Epithelial cell of prostate (primary cell): ENCODE results near the gene SIN3A.
"Not testable (repeated sequence)": the region's sequence is repeated elsewhere in the genome, so short reads cannot be mapped to it uniquely, and the experiment has no call there.

Experiments used
- DNase-seq: peaks from one replicate; pipeline ENCODE4 v3.0.0-alpha.2; 2011; ENCODE audit warnings: low read depth, low spot score
- H3K27ac ChIP-seq: fragments of 450-650 bp; 2 replicates; pipeline ENCODE4 v1.5.1; 2017; ENCODE audit warnings: mild to moderate bottlenecking

Gene SIN3A

GRCh38 chr15:75359537-75360250 is 91.8 kb downstream of the SIN3A start:
- no peak overlapping the region for H3K27ac ChIP-seq
- no peak for DNase-seq

DNA sequence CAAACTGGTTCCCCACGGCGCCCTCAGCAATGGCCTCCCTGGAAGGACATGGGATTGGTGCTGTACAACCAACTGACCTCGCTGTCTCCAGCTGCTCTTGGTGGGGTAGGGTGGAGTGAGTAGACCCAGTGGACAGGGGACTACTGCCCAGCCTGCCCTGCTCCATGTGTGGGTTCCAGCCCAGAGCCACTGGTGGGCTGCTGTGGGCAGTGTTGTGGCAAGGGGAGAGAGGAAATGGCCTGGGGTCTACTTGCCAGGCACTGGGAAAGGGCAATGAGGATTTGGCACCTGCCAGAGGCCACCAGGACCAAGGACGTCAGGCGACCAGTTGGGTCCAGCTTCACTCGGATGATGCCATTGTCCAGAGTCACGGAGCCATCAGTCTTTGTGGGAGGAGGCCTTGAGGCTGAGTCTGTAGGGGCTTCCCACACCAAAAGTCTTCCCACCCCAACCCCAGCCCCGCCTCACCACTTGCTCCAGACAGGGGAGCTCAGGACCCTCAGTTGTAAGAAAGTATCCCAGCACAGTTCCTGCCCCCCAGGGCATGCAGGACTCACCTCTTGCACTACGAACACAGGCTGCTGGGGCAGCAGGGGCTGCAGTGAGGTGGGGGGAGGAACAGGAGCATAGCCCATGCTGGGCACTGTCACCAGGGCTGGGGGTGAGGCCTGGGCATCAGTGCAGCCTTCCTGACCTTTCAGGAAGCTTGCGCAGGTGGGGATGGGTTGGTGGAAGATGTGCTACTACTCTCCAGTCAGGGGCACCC is 92.5 kb downstream of the SIN3A start:
- no peak for DNase-seq
- no peak overlapping the region for H3K27ac ChIP-seq

- H3K27ac ChIP-seq, result no peak overlapping the region
- no peak for DNase-seq
Measured at GRCh38 chr15:75357976-75358673, 93.4 kb downstream of the SIN3A start.

DNA sequence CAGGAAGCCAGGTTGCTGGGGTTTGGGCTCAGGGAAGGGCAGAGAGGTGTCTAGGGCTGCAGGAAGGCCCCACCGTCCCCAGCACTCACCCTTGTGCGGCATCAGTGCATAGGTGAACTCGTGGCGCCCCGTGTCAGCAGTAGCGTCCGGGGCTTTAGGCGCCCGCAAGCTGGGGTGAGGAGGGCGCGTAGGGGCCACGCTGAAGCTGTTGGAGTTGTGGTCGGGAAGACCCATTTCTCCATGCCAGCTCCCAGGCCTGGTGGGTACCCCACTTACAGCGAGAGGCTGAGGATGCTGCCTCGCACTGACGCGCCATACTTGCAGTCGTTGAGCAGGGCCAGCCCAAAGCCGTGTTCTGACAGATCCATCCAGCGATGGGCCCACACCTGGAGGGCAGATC is 95.0 kb downstream of the SIN3A start:
- H3K27ac ChIP-seq, result no peak overlapping the region
- DNase-seq, result no peak

- no peak overlapping the region for H3K27ac ChIP-seq
- DNase-seq, result no peak
Measured at GRCh38 chr15:75356006-75356405, 95.5 kb downstream of the SIN3A start.

DNA sequence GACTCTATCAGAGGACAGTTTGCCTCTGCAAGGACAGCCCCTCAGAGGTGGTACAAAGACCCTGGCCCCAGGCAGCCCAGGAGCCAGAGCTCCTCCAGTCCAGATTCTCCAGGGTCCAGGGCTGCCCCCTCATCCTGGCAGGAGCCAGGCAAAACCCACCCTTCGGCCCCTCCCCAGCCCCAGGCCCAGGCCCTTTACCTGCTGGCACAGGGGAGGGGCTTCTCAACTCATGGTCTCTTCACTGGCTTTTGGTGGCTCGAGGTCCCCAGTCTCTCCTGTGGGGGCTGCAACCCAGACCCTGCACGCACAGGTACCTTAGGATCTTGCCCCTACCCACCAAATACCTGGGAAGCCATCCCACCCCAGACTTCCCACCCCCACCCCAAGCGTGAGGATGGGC is 96.1 kb downstream of the SIN3A start:
- no peak overlapping the region for H3K27ac ChIP-seq
- no peak for DNase-seq

DNA sequence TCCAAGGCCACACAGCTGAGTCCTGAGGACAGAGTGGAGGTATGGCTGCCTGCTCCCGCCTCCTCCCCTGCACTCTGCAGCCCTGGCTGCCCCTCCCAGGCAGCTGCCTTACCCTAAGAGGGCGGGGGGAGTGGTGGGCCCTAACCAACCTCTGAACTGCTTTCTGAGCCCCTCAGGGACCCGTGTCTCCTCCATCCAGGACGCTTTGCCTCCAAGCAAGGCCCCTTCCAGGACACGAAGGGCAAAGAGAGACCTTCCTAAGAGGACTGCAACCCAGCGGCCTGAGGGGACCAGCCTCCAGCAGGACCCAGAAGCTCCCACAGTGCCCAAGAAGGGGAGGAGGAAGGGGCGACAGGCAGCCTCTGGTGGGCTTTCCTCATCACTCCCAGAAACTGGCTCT is 97.0 kb downstream of the SIN3A start:
- H3K27ac ChIP-seq, result no peak overlapping the region

DNA sequence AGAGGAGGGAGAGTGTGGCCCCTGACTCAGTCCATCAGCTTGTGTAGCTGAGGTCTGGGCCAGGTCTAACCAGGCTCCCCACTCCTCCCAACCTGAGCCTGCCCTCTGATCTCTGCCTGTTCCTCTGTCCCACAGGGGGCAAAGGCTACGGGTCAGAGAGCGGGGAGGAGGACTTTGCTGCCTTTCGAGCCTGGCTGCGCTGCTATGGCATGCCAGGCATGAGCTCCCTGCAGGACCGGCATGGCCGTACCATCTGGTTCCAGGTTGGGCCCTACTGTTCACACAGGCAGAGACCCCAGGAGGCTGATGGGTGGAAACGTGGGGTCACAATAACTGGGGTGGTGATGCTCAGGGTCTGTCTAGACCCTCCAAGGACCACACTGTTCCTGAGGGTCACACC is 97.9 kb downstream of the SIN3A start:
- H3K27ac ChIP-seq, result no peak overlapping the region
- DNase-seq, result no peak

More for the DNA sequence above, 97.0 kb downstream of the SIN3A start:
- DNase-seq, result no peak

DNA sequence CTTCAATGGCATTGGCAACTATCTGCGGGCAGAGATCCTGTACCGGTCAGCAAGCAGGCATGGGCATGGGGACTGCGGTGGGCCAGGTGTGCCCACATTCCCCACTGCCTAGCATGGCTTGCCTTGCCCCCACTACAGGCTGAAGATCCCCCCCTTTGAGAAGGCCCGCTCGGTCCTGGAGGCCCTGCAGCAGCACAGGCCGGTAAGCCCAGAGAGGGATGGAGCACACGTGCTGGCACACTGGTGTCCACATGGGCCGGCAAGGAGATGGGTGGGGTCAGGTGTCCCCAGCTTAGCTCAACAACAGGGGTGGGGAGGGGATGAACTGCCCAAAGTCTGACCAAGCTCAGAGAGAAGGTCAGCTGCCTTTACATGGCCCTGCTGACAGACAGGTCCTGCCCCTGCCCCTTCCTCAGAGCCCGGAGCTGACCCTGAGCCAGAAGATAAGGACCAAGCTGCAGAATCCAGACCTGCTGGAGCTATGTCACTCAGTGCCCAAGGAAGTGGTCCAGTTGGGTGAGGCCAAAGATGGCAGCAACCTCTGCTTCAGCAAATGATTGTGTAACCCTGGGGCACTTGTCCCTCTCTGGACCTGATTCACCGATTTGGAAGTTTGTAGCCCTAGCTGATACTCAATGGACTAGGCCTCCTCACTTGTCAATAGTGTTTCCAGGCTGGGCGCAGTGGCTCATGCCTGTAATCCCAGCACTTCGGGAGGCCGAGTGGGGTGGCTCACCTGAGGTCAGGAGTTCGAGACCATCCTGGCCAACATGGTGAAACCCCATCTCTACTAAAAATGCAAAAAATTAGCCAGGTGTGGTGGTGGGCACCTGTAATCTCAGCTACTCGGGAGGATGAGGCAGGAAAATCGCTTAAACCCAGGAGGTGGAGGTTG is 99.1 kb downstream of the SIN3A start:
- no peak overlapping the region for H3K27ac ChIP-seq
- no peak for DNase-seq

DNA sequence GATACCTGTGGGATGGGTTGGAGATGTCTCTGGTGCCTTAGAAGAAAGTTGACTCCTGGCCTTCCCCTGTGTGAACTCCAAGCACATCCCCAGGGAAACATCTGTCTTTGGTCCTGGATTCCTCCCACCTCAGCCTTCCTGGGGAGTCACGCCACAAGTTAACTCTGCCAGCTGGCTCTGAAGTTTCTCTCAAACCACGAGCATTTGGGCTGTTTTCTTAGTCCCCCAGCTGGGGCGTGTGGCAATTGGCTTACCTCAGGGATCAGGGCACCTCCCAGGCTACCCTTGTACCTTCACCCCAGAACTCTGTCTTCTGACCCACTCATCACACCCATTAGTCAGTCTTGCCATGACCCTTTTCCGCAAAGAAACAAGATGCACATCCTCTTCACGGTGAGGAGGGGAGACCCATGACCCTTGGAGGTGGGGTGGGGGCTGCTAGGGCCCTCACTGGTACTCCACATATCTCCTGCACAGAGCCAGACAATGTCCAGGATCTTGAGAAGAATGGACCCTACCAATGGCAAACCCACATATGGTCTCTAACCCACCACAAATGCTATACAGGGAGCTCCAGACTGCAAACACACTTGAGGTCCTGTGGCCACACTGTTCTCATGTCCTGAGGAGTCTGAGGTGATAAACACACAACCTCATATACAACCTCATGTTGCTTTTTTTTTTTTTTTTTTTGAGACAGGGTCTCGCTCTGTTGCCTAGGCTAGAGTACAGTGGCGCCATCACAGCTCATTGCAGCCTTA is 100.7 kb downstream of the SIN3A start:
- no peak overlapping the region for H3K27ac ChIP-seq

GRCh38 chr15:75349851-75350588 is 101.5 kb downstream of the SIN3A start:
- H3K27ac ChIP-seq, result no peak overlapping the region
- no peak for DNase-seq

More for the DNA sequence above, 100.7 kb downstream of the SIN3A start:
- DNase-seq, result no peak

- not testable (repeated sequence) for H3K27ac ChIP-seq, DNase-seq
Measured at GRCh38 chr15:75349351-75349669, 102.2 kb downstream of the SIN3A start.

- DNase-seq, result no peak
Measured at GRCh38 chr15:75348562-75349350, 102.7 kb downstream of the SIN3A start.

DNA sequence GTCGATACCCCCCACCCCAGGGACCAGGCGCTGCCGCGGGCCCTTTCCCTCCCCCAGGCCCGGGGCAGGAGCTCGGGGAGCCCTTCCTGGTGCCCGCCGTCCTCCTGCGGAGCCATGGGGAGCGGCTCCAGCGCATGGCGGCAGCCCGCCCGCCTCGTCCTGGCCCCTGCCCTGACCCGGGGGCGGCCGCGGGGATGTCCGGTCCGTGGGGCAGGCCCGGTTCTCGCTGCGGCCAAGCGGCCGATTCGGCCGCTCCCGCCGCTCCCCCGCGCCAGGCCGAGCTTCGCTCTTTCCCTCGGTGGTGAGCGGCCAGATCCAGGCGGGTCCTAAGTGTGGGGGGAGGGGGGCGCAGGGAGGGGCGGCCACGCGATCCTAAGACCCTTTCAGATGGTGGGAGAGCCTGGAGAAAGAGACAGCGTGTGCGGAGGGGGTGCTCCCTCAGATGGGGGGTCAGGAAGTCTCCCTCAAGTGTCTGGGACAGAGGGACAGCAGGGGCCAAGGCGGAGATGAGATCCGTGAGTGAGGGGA is 103.4 kb downstream of the SIN3A start:
- H3K27ac ChIP-seq, result no peak overlapping the region
- DNase-seq, result no peak

More at GRCh38 chr15:75348562-75349350, 102.7 kb downstream of the SIN3A start:
- H3K27ac ChIP-seq, result no peak overlapping the region

DNA sequence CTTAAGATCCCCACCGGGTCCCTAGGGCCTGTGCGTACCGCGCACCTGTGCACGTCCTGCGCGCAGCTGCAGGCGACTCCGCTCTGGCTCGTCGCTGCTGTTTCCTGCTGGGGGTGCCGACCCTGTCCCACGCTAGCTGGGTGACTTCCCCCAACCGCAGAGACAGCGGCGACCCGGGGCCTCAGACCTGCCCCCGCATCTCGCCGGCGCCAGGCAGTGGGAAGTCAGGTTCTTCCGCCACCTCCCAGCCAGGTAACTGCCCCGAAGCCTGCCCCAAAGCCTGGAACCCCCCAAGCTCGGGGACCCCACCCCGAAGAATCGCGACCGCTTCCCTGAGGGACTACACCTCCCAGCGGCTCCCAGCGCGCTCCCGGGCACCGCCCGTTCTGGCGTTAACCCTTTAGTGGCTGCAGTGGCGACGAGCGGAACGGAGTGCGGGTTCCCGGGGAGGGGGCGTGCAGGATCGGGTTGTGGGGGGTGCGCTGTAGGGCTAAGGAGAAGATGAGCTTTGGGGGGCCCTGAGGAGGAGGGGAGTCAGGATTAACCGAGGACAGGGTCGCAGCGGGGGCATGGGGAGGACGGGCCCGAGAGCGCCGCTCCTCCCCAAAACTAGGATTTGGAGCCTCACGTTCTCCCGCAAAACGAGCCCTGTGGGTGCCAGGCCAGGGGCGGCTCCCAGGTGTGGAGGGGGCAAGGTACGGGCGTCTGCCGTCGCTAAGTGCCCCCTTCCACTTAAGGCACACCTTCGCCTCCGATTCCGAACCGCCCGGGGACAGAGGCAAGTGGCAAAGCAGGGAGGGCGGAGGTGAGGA is 104.1 kb downstream of the SIN3A start:
- DNase-seq, result no peak
- H3K27ac ChIP-seq, result no peak overlapping the region

DNA sequence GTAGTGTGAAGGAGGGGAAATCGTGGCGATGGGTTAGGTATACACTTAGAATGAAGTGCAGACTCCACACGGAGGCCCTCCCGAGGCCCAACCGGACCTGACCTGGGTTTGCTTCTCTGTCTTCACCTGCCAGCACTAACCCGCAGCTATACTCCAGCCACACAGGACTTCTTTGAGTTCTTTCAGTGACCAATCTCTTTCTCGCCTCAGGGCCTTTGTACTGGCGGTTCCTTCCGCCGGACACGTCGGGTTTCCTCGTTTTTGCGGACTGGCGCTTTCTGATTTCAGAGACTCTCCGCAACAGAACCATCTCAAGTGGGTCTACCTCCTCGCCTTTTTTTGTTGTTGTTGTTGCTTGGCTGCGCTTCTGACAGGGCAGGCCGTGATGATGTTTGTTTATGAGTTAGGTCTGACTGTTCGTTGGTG is 104.7 kb downstream of the SIN3A start, which contains the start of gene NEIL1:
TSS of gene NEIL1 (plus strand) at position 244 of the 426 bp plus-strand sequence. CDS start 1,867 bp downstream, outside the sequence.
- DNase-seq, result no peak
- H3K27ac ChIP-seq, result no peak within 1 kb of the TSS

- DNase-seq, H3K27ac ChIP-seq: not testable (repeated sequence)
Measured at GRCh38 chr15:75343953-75344352, 107.5 kb downstream of the SIN3A start.
